GM12873 (cell line): ENCODE measurements around the gene CAMK2A.

Experiments used
- CTCF ChIP-seq: IDR thresholded peaks from 2 replicates; pipeline ENCODE4 v1.5.1; 2012; ENCODE audit warnings: low read depth, mild to moderate bottlenecking, moderate library complexity, low read length, control low read depth; ENCODE audit not compliant: insufficient read depth; ENCODE audit errors: missing control alignments

The CAMK2A gene

GRCh38 chr5:150328515-150328914 lies 38.9 kb upstream of the CAMK2A start:
- no peak for TF ChIP-seq CTCF

GRCh38 chr5:150327139-150327538 lies 37.6 kb upstream of the CAMK2A start:
- TF ChIP-seq CTCF: no peak

- TF ChIP-seq CTCF: no peak
Observed at GRCh38 chr5:150326707-150327106, 37.1 kb upstream of the CAMK2A start.

GRCh38 chr5:150325426-150325825 lies 35.9 kb upstream of the CAMK2A start:
- TF ChIP-seq CTCF: no peak

GRCh38 chr5:150323819-150324218 lies 34.2 kb upstream of the CAMK2A start:
- TF ChIP-seq CTCF: no peak

GRCh38 chr5:150323092-150323491 lies 33.5 kb upstream of the CAMK2A start:
- no peak for TF ChIP-seq CTCF

GRCh38 chr5:150322202-150322601 lies 32.6 kb upstream of the CAMK2A start:
- TF ChIP-seq CTCF: no peak
